ENCODE data around the gene NDNF.

Gene NDNF

GRCh38 chr4:121098266-121098665 lies 25.9 kb upstream of the NDNF start:
- H3K9me3 ChIP-seq (ENCODE audit: control insufficient read depth, insufficient read depth, low read depth, low read length), result no peaks in the 10 kb centered on the region
- ChIA-PET POLR2A (no interaction called here), CTCF (no interaction called here)
- H3K4me3 ChIP-seq (ENCODE audit: low read depth, low read length), result no peak overlapping the region
- H3K27ac ChIP-seq (ENCODE audit: extremely low read depth, low read depth, low read length), result no peak overlapping the region
- H3K36me3 ChIP-seq (ENCODE audit: control insufficient read depth in 2 of 2, insufficient read depth in 1 of 2, low read length in 2 of 2), result no peaks in the 10 kb centered on the region
- TF ChIP-seq KLF9 (tag by site-specific recombination; IDR thresholded peaks at IDR 0.05; ENCODE audit: low read depth), result no peak
- no peak for TF ChIP-seq ZNF610 (tag by site-specific recombination; IDR thresholded peaks at IDR 0.05; ENCODE audit: borderline replicate concordance)
- TF ChIP-seq ZNF596 (tag by site-specific recombination; IDR thresholded peaks at IDR 0.05), result no peak
- no peak for TF ChIP-seq ZNF639 (tag by site-specific recombination; IDR thresholded peaks at IDR 0.05)
- no peak for TF ChIP-seq ZNF555 (tag by site-specific recombination; conservative IDR thresholded peaks at IDR 0.05)
- no peak for TF ChIP-seq ZNF513 (tag by site-specific recombination; IDR thresholded peaks at IDR 0.05)
- no peak for TF ChIP-seq SCRT1 (tag by site-specific recombination; IDR thresholded peaks at IDR 0.05; ENCODE audit: borderline replicate concordance)
- no peak for TF ChIP-seq ZNF664 (tag by site-specific recombination; IDR thresholded peaks at IDR 0.05)
- TF ChIP-seq ZNF112 (tag by site-specific recombination; IDR thresholded peaks at IDR 0.05), result no peak
- TF ChIP-seq ZNF837 (tag by site-specific recombination; IDR thresholded peaks at IDR 0.05), result no peak
- no peak for TF ChIP-seq KLF17 (tag by site-specific recombination; IDR thresholded peaks at IDR 0.05)
- no peak for TF ChIP-seq ZNF404 (tag by site-specific recombination; IDR thresholded peaks at IDR 0.05)
- TF ChIP-seq ZNF362 (tag by site-specific recombination; IDR thresholded peaks at IDR 0.05), result no peak
- TF ChIP-seq ZNF148 (tag by site-specific recombination; IDR thresholded peaks at IDR 0.05; ENCODE audit: borderline replicate concordance), result no peak
- no peak for TF ChIP-seq ZNF791 (tag by site-specific recombination; IDR thresholded peaks at IDR 0.05)
- no peak for TF ChIP-seq ZSCAN23 (tag by site-specific recombination; IDR thresholded peaks at IDR 0.05)
- TF ChIP-seq ZNF157 (tag by site-specific recombination; IDR thresholded peaks at IDR 0.05), result no peak
- no peak for TF ChIP-seq ZSCAN4 (tag by site-specific recombination; IDR thresholded peaks at IDR 0.05)
- no peak for TF ChIP-seq WT1 (tag by site-specific recombination; IDR thresholded peaks at IDR 0.05)
- TF ChIP-seq HOXD13 (CRISPR knock-in tag; IDR thresholded peaks at IDR 0.05; ENCODE audit: borderline replicate concordance), result no peak
- H3K4me1 ChIP-seq (ENCODE audit: control insufficient read depth, insufficient read depth, low read length), result no peaks in the 10 kb centered on the region

All from HEK293 (cell line).